ENCODE results near the gene HOXA10. TPM values are rescaled to one million over a fixed set of nuclear protein-coding genes. Genes with fewer than 3 reads are reported as not detected.

The HOXA10 gene
- total RNA-seq, 1 experiment from 2014 or later = 19.6 TPM

- no peak for TF ChIP-seq ZNF274 (IDR thresholded peaks at IDR 0.05; ENCODE audit: low read depth, low read length)
- no peak for TF ChIP-seq SP1 (IDR thresholded peaks at IDR 0.05; ENCODE audit: low read depth)
- no peak for TF ChIP-seq MAX (IDR thresholded peaks at IDR 0.05)
- TF ChIP-seq YY1 (IDR thresholded peaks at IDR 0.05; ENCODE audit: extremely low read depth, insufficient replicate concordance, low read depth, low read length) = no peak
- TF ChIP-seq POLR2A (IDR thresholded peaks at IDR 0.05; ENCODE audit: borderline replicate concordance, extremely low read depth, insufficient read depth, insufficient read length) = no peak
- no peak for TF ChIP-seq ATF3 (IDR thresholded peaks at IDR 0.05)
- TF ChIP-seq FOSL1 (IDR thresholded peaks at IDR 0.05; ENCODE audit: low read depth) = no peak
Measured at GRCh38 chr7:27131390-27131819, 42.7 kb downstream of the HOXA10 start (continued).

GRCh38 chr7:27130540-27131389 is 43.4 kb downstream of the HOXA10 start, which contains the start of gene HOXA4:
TSS of gene HOXA4 (minus strand) at chr7:27130757. CDS start at chr7:27130733, 24 bp downstream.
- POLR2A ChIA-PET = interaction anchor here (0.7 to 1.5 kb wide), 5 partner anchors 15 to 417 kb away, joined by 3 to 5 read pairs (median 3); no protein-coding TSS in a partner anchor
- Histone ChIP-seq H3K4me2 (ENCODE audit: low read length) (peak within 1 kb of the TSS; percentile 91), H4K20me1 (ENCODE audit: insufficient read depth) (no peaks in the 10 kb centered on the region), H3K9me2 (ENCODE audit: insufficient read depth) (no peaks in the 10 kb centered on the region), H3K36me3 (ENCODE audit: control insufficient read depth in 1 of 2, insufficient read depth in 2 of 2, low read length in 2 of 2) (no peaks in the 10 kb centered on the region), H2AFZ (ENCODE audit: low read depth, low read length, poor library complexity, severe bottlenecking) (no peak within 1 kb of the TSS), H3K27me3 (ENCODE audit: insufficient read depth, low read length) (peaks cover 24% of the 10 kb centered on the region), H3K4me3 (replicated peaks in 1 of 2; ENCODE audit: low read depth in 1 of 2, low read length in 2 of 2) (peak within 1 kb of the TSS; percentile 55 to 64), H3K9me3 (ENCODE audit: control insufficient read depth in 1 of 2, insufficient read depth in 1 of 2, low read depth in 1 of 2, low read length in 2 of 2) (no peaks in the 10 kb centered on the region), H3K9ac (ENCODE audit: low read length) (peak within 1 kb of the TSS; percentile 71), H3K27ac (ENCODE audit: low read depth, low read length) (peak within 1 kb of the TSS; percentile 61; the same call in 1 of the 2 replicates), H3K4me1 (ENCODE audit: control insufficient read depth in 1 of 2, insufficient read depth in 2 of 2, low read length in 2 of 2) (peaks cover 31 to 75% of the 10 kb centered on the region in 2 experiments), H3K79me2 (ENCODE audit: insufficient read depth, low read length) (no peaks in the 10 kb centered on the region)
- BruUV-seq (replicated peaks) = TSS peak; percentile 88
- intact Hi-C loops (cut with micrococcal nuclease) = loop anchor here (2.0 kb wide), 1 partner anchor 16 kb away; no protein-coding TSS in a partner anchor
- CTCF ChIA-PET = interaction anchor here (1.6 kb wide), 1 partner anchor 444 kb away, joined by 3 read pairs; no protein-coding TSS in a partner anchor
- DNase-seq (ENCODE audit: low read depth, low spot score) (no peak), ATAC-seq (peak; percentile 91)
- RAD21 ChIA-PET (ENCODE audit: low non-redundant PET in 1 of 2, low total read pairs in 2 of 2, uncharacterized antibody in 2 of 2, unreplicated experiment in 2 of 2) = no interaction called here
- peak; percentile 80 for TF ChIP-seq ELF1 (IDR thresholded peaks at IDR 0.05; ENCODE audit: borderline replicate concordance, low read depth)
- peak; percentile 84 for TF ChIP-seq SP1 (IDR thresholded peaks at IDR 0.05; ENCODE audit: low read depth)
- peak; percentile 23; the same call in 1 of the 2 replicates for TF ChIP-seq ZFX (IDR thresholded peaks at IDR 0.05)
- no peak for TF ChIP-seq EZH2 (IDR thresholded peaks at IDR 0.05)
- no peak for TF ChIP-seq SRF (IDR thresholded peaks at IDR 0.05; ENCODE audit: low read depth)
- peak; percentile 41 for TF ChIP-seq TCF7L2 (IDR thresholded peaks at IDR 0.05; ENCODE audit: borderline replicate concordance, extremely low read depth, insufficient read depth, insufficient read length)
- TF ChIP-seq FOSL1 (IDR thresholded peaks at IDR 0.05; ENCODE audit: low read depth) = no peak
- TF ChIP-seq JUND (IDR thresholded peaks at IDR 0.05) = no peak
- TF ChIP-seq POLR2AphosphoS5 (IDR thresholded peaks at IDR 0.05; ENCODE audit: low read depth, low read length) = peak; percentile 58; the same call in 1 of the 2 replicates
- TF ChIP-seq POLR2A (IDR thresholded peaks at IDR 0.05; ENCODE audit: borderline replicate concordance, extremely low read depth, insufficient read depth, insufficient read length) = peak; percentile 63
- no peak for TF ChIP-seq EGR1 (IDR thresholded peaks at IDR 0.05; ENCODE audit: low read depth)
- peak; percentile 34; the same call in 1 of the 2 replicates for TF ChIP-seq SIN3A (IDR thresholded peaks at IDR 0.05; ENCODE audit: low read depth)
- no peak for TF ChIP-seq ATF3 (IDR thresholded peaks at IDR 0.05)
- TF ChIP-seq ZNF274 (IDR thresholded peaks at IDR 0.05; ENCODE audit: low read depth, low read length) = no peak
- TF ChIP-seq CEBPB (IDR thresholded peaks at IDR 0.05; ENCODE audit: low read depth) = no peak
- TF ChIP-seq YY1 (IDR thresholded peaks at IDR 0.05; ENCODE audit: extremely low read depth, insufficient replicate concordance, low read depth, low read length) = peak; percentile 43
- TF ChIP-seq REST (IDR thresholded peaks at IDR 0.05; ENCODE audit: low read depth) = no peak
